Stimulated activated naive CD4-positive, alpha-beta T cell treated with Interleukin-2 at 50 U/mL for 16 hours (primary cell): Measurements from ENCODE around the gene GPR141.
"Not testable (repeated sequence)": the region's sequence is repeated elsewhere in the genome, so short reads cannot be mapped to it uniquely, and the experiment has no call there.

Experiments used
- DNase-seq: peaks from one replicate; lab custom pipeline; 2025; lab: John Stamatoyannopoulos, UW

Gene GPR141

DNA sequence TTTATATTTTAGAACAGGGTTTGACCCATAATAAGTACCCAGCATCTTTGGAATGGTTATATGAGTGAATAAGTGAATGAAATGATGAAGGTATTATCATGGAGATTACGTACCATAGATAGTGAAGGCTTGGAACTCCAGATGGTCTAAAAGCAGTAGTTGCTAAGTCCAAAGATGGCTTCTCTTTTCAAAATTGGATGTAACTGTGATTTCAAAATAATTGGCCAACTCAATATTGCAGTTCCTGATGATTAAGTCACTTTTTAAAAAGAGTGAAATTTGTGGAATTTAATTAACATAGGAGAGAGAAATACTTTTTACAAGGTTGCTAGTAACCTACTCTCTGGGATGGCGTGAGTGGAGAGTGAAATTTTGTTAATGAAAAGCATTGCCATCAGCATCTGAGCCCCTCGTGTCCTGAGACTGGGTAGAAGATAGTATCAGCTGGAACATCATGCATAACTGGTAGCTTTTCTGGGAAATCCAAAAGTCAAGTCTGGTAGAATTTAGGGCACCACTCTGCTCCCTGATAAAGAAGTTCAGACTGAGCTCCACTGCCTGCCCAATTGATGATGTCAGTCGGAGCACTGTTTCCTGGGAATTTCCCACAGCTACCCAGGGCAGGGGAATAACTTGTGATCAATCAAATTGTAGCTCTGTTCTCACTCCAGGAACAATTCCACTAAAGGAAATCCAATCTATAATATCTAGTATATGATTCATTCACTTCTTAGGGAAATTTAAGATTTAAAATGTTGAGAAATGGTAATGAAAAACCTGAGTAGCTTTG, 3.2 kb downstream of the GPR141 start:
- DNase-seq, result no peak

DNA sequence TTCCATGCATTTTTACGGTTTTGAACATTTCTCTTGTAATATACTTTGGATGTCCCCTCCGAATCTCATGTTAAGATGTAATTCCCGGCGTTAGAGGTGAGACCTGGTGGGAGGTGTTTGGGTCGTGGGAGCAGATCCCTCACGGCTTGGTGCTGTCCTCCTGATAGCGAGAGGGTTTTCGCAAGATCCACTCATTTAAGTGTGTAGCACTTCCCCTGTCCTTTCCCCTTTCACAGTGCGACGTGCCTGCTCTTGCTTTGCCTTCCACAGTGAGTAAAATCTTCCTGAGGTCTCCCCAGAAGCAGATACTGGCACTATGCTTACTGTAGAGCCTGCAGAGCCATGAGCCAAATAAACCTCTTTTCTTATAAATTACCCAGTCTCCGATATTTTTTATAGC, 6.6 kb downstream of the GPR141 start:
- no peak for DNase-seq

DNA sequence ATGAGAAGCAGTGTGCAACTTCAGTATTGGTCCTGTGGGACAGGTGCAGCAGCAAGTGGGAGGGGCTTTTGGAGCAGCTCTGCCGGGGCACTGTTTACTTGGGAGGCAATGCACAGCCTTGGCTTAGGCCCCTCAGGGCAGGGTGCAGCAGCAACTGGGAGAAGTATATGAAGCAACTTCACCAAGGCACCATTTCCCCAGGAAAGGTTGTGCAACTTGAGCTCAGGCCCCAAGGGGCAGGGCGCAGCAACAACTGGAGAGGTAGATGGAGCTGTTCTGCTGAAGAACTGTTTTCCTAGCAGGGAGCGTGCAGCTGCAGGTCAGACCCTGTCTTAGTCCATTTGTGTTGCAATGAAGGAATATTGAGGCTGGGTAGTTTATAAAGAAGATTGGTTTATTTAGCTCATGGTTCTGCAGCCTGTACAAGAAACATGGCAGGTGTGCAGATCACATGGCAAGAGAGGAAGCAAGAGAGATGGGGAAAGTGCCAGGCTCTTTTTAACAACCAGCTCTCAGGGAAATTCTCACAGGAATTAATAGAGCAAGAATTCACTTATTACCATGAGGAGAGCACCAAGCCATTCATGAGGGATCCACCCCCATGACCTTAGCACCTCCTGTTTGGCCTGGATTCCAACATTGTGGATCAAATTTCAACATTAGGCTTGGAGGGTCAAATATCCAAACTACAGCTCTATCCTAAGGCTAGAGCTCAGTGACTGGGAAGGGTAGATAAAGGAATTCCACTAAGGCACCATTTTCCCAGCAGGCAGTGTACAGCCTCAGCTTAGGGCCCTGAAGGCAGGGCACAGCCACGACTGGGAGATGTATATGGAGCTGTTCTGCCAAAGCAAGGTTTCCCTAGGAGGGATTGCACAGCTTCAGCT, 10.9 kb downstream of the GPR141 start:
- no peak for DNase-seq

- DNase-seq, result no peak
These were observed 14.7 kb downstream of the GPR141 start for GRCh38 chr7:37698276-37698675.

DNA sequence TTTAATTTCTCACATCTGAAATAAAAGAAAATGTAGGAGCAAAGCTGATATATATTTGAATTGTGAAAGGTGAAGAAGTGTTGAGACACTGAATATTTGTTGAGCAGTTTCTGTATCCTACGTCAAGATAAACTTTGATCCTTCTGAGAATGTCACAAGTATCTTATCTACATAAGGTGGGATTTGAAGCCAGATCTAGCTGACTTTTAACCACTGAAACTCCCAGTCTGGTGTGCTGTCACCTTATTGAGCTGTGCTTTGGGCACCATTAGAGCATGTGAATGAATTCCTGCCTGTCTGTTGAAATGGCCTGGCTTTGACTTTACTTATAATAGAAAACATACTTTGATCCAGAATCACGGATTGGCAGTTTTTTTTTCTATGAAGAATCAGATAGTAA, 15.2 kb downstream of the GPR141 start:
- DNase-seq, result no peak

DNA sequence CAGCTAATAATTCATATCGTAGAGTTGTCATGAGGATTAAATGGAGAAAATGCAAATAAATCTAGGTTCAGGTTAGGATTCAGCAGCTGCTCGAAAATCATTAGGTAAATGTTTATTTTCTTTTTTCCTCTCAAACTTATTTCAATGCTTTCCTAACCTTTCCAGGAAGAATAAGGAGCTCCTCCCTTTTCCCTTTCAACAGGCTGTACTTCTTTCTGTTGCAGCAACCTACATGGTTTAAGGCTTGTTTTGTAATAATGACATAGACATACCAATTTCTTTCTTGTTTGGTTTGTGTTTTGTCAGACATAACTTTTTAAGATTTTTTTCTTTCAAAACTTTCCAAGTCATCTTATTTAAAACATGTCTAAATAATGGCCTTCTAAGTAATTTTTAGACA, 18.2 kb downstream of the GPR141 start:
- no peak for DNase-seq

DNA sequence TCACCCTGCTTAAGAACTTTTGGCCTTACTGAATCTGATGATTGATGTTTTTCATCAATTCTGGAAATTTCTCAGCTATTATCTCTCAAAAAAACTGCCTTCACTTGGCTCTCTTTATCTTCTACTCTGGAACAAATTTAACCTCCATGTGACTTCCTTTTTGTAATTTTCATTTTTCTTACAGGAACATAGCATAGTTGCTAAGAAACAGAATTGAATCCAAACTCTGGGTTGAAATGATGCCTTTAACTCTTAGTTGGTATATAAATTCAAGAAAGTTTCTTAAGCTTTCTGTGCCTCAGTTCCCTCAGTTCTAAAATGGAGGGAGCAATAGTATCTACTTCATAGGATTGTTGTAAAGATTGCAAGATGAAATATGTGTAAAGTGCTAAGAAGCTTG, 19.8 kb downstream of the GPR141 start:
- no peak for DNase-seq

DNA sequence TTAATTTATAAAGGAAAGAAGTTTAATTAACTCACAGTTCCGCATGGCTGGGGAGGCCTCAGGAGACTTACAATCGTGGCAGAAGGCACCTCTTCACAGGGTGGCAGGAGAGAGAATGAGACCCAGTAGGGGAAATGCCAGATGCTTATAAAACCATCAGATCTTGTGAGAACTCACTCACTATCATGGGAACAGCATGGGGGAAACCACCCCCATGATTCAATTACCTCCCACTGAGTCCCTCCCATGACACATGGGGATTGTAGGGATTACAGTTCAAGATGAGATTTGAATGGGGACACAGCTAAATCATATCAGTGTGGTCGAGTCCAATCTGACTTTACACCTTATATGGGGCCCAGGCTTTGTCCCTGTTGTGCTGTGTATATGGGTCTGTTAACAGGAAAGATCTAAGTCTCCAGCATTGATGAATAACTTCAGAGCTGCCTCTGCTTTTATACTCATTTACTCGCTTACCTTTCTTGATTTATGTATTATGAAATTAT, 20.8 kb downstream of the GPR141 start:
- not testable (repeated sequence) for DNase-seq

DNA sequence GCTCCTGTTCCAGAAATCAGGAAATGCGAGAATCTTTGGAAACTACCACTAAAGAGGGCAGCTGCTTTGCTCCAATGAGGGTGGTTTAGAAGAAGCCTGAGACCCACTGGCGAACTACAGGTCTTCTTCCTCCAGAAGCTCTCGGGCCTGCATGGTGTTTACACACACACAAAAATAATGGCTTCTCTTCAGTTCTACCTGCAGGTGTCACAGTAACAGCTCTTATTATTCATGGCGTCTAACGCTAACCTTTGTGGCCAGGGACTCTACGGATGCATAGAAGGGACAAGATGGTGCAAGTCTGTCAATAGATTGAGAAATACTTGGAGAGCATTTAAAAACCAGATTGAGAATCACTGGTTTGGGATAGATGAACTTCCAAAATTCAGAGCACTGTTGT, 22.4 kb downstream of the GPR141 start:
- no peak for DNase-seq

GRCh38 chr7:37706804-37707203, 23.2 kb downstream of the GPR141 start:
- DNase-seq, result no peak

GRCh38 chr7:37707754-37708485, 24.4 kb downstream of the GPR141 start:
- no peak for DNase-seq

DNA sequence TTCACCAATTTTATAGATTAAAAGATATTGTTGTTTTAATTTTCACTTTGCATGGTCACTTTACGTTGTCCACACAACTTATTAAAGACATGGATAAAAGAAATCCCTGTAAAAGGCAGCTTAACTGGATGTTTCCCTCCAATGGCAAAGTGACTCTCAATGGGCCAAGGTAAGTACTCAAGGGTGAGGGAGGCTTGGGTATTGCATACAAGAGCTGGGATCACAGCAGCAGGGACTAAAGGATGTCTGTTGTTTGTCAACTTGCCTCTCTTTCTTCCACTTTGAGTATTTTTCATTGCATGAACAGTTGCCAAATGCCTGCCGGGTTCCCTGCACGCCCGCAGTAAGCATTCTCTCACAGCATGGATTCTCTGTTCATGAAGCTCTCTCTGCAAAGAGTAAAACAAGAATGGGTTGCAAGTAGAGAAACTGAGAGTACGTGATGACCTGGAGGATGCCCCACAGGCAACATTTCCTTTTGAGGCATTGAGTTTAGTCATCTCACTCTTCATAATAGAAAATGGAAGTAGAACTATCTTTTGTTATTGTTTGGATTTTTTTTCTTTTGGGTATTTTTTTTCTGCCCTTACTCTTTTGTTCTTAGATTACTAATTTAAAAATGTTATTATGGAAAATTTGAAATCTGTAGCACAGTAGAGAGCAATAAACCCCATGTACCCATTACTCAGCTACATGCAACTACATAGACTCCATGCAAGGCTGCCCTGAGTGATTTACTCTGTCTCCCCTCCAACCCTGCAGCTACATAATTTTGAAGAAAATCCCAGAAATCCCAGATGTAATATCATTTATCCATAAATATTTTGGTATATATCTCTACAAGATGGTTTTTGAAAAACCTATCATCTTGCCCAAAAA, 26.3 kb downstream of the GPR141 start:
- no peak for DNase-seq

DNA sequence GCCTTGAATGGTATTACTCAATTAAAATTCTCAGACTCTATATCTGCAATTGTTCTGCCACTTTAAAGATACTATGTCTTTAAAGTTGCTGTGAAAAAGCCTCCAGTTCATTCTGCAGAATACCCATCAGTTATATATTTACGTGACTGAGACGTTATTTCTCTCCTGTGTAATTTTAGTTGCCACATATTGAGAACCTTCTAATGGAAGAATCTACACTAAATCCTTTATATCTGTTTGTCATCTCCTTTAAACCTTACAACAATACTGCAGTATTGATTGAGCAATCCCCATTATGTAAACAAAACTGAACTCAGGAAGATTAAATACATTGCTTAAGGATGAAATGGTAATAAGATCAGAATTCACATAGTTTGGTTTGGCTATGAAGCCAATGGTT, 30.0 kb downstream of the GPR141 start:
- DNase-seq, result no peak

DNA sequence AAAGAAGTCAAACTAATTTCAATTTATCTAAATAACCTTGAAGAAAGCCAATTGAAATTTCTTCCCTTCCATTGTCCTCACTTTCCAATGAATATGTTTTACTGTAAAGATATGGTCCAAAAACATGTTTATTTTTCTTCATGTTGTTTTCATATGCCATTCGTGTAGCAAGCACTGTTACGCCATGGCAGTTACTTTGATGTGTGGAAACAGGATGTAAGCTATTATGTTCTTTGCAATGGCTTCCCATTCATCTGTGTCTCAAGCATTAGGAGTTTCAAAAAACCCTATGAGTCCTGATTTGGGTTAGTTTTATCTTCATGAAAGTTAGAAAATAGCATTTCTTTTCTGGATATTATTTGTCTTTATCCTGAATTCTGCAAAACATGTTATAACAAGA, 31.0 kb downstream of the GPR141 start:
- no peak for DNase-seq

GRCh38 chr7:37718585-37718984, 35.0 kb downstream of the GPR141 start:
- no peak for DNase-seq

DNA sequence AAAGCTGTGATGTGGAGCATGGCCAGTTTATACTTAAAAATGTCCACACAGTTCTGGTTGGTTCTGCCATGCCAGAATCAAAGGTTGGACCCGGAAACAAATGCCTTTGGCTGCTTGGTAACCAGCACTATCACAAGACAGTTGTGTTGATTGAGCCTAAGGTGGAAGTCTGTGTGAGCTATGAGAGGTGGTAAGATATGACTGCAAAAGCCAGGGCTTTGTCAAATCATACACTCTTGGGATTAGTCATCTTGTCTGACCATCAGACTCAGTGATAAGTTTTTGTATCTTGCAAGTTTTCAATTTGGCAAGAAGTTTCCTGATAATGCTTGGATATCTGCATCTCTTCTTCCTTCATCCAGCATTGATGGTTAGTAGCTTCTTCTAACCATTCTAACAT, 35.5 kb downstream of the GPR141 start:
- no peak for DNase-seq

DNA sequence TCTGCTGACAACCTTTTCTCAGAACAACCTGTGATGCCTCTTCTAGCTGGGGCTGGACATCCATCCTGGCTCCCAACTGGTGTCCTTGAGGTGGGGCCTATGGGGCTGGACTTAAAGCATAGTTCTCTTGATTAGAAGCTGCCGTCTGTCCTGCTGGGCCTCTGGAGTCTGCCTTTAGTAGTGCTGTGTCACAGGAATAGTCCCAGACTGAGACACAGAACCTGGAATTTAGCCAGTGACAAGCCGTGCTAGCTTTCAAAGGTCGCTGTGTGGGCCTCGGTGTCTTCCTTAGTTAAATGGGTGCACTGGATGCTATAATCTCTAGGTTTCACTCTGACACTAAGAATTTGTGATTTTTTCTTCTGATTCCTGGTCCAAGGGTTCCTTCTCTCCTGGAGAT, 41.2 kb downstream of the GPR141 start:
- no peak for DNase-seq

DNA sequence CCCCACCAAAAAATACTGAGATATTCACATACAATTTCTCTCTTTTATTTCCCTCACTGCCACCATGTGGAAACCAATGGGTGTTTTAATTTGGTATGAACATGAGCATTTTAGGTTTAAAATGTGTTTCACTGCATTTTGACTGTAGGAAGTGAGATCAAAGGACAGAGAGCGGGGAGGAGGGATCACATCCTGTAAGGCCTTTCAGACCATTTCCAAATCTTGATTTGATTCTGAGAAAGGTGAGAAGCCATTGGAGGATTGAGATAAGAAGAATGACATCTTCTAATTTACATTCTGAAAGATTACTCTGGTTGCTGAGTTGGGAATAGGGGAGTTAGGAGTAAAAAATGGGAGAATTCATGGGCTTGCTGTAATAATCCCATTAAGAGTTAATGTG, 42.5 kb downstream of the GPR141 start:
- DNase-seq, result no peak

DNA sequence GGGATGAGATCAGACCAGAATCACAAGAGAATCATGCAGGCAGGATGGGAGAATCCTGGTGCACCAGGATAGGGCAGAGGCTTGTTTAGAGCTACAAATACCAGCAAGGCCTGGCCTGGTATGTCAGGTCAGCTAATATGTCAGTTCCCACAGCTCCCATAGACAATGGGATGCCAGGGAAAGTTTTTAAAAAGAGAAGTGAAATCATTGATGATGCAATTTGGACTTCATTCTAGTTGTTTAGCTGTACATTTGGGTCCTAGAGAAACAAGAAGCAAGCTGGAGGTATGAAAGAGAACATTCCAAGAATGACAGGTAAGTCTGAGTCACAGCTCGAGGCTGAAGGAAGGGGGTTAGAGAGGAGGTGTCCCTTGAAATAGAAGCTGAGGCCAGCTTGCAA, 45.2 kb downstream of the GPR141 start:
- DNase-seq, result no peak

- DNase-seq, result no peak
These were observed 45.6 kb downstream of the GPR141 start for GRCh38 chr7:37729181-37729580.

GRCh38 chr7:37730501-37730900, 46.9 kb downstream of the GPR141 start:
- DNase-seq, result no peak
